ENCODE measurements around the gene FOXA3. TPM values are rescaled to one million over a fixed set of nuclear protein-coding genes. Genes with fewer than 3 reads are reported as not detected.
A peak's percentile ranks its signal among the peaks of the same experiment; 100 is the strongest.

The FOXA3 gene
- not detected for polyA plus RNA-seq

- Mint-ChIP-seq H3K9me3 (no peaks in the 10 kb centered on the region), H3K36me3 (no peaks in the 10 kb centered on the region)
- DNase-seq, result peak; percentile 61 to 63 (median 63)
Measured at GRCh38 chr19:45863840-45864628, at the start of gene FOXA3. TSS of gene FOXA3 (plus strand) at chr19:45864326. CDS start at chr19:45864457, 131 bp downstream.

GRCh38 chr19:45814851-45815480 lies 49.2 kb upstream of the FOXA3 start, which contains the start of gene RSPH6A:
TSS of gene RSPH6A (minus strand) at chr19:45815308. CDS start at chr19:45815176, 132 bp downstream.
- H3K4me1 Mint-ChIP-seq, result peaks cover 6 to 7% of the 10 kb centered on the region in 2 donors
- H3K36me3 Mint-ChIP-seq, result no peaks in the 10 kb centered on the region
- H3K9me3 Mint-ChIP-seq, result no peaks in the 10 kb centered on the region
- no peak within 1 kb of the TSS for H3K27ac Mint-ChIP-seq
- H3K4me3 Mint-ChIP-seq, result peak within 1 kb of the TSS; percentile 57 to 78 (median 66)
- no peak for DNase-seq
- peaks cover 4 to 15% (median 13%) of the 10 kb centered on the region in 3 donors for H3K27me3 Mint-ChIP-seq (ENCODE audit: low read depth in 3 of 3)

More at GRCh38 chr19:45863840-45864628, at the start of gene FOXA3:
- Mint-ChIP-seq H3K27ac (peak within 1 kb of the TSS; percentile 88 to 99 (median 95)), H3K4me1 (peaks cover 28 to 36% of the 10 kb centered on the region in 2 donors), H3K4me3 (peak within 1 kb of the TSS; percentile 92 to 97 (median 96)), H3K27me3 (ENCODE audit: low read depth in 3 of 3) (peaks cover 7 to 15% (median 9%) of the 10 kb centered on the region in 3 donors)

- Mint-ChIP-seq H3K36me3 (peaks cover 0 to 3% (median 0%) of the 10 kb centered on the region in 3 donors), H3K4me1 (peaks cover 6 to 7% of the 10 kb centered on the region in 2 donors), H3K9me3 (no peaks in the 10 kb centered on the region), H3K4me3 (peak overlapping the region; percentile 57 to 78 (median 66)), H3K27me3 (ENCODE audit: low read depth in 3 of 3) (peaks cover 4 to 13% (median 13%) of the 10 kb centered on the region in 3 donors), H3K27ac (no peak overlapping the region)
- DNase-seq, result no peak
Measured at GRCh38 chr19:45815481-45816216, 48.5 kb upstream of the FOXA3 start.

- DNase-seq, result no peak
- H3K4me3 Mint-ChIP-seq, result no peak overlapping the region
- H3K27ac Mint-ChIP-seq, result no peak overlapping the region
- no peaks in the 10 kb centered on the region for H3K9me3 Mint-ChIP-seq
- H3K4me1 Mint-ChIP-seq, result peaks cover 6 to 7% of the 10 kb centered on the region in 2 donors
- peaks cover 4 to 14% (median 13%) of the 10 kb centered on the region in 3 donors for H3K27me3 Mint-ChIP-seq (ENCODE audit: low read depth in 3 of 3)
- H3K36me3 Mint-ChIP-seq, result peaks cover 0 to 3% (median 0%) of the 10 kb centered on the region in 3 donors
Measured at GRCh38 chr19:45816236-45817009, 47.7 kb upstream of the FOXA3 start.

- peak; percentile 92 to 95 (median 94) for DNase-seq
- Mint-ChIP-seq H3K36me3 (peaks cover 0 to 3% (median 0%) of the 10 kb centered on the region in 3 donors), H3K27me3 (ENCODE audit: low read depth in 3 of 3) (peaks cover 4 to 13% (median 12%) of the 10 kb centered on the region in 3 donors), H3K9me3 (no peaks in the 10 kb centered on the region), H3K27ac (peak overlapping the region in 3 of 6 donors; percentile 45 to 87 (median 71)), H3K4me1 (peaks cover 6 to 7% of the 10 kb centered on the region in 2 donors), H3K4me3 (peak overlapping the region; percentile 33 to 58 (median 46))
Measured at GRCh38 chr19:45817010-45817724, 47.0 kb upstream of the FOXA3 start.

- H3K4me1 Mint-ChIP-seq, result peaks cover 6 to 7% of the 10 kb centered on the region in 2 donors
- H3K4me3 Mint-ChIP-seq, result no peak overlapping the region
- H3K36me3 Mint-ChIP-seq, result peaks cover 0 to 3% (median 0%) of the 10 kb centered on the region in 3 donors
- H3K27ac Mint-ChIP-seq, result no peak overlapping the region
- DNase-seq, result no peak
- H3K9me3 Mint-ChIP-seq, result no peaks in the 10 kb centered on the region
- H3K27me3 Mint-ChIP-seq (ENCODE audit: low read depth in 3 of 3), result peaks cover 4 to 13% (median 9%) of the 10 kb centered on the region in 3 donors
Measured at GRCh38 chr19:45817725-45818301, 46.3 kb upstream of the FOXA3 start.

GRCh38 chr19:45819769-45820168 lies 44.4 kb upstream of the FOXA3 start:
- Mint-ChIP-seq H3K27me3 (ENCODE audit: low read depth in 3 of 3) (peaks cover 4 to 8% (median 8%) of the 10 kb centered on the region in 3 donors), H3K36me3 (peaks cover 5 to 9% (median 6%) of the 10 kb centered on the region in 3 donors), H3K4me3 (no peak overlapping the region), H3K4me1 (peaks cover 6 to 7% of the 10 kb centered on the region in 2 donors), H3K9me3 (no peaks in the 10 kb centered on the region), H3K27ac (peak overlapping the region in 1 of 6 donors; percentile 34)
- DNase-seq, result no peak

GRCh38 chr19:45820413-45821102 lies 43.6 kb upstream of the FOXA3 start:
- Mint-ChIP-seq H3K4me1 (peaks cover 6% of the 10 kb centered on the region in 2 donors), H3K36me3 (peaks cover 5 to 9% (median 6%) of the 10 kb centered on the region in 3 donors), H3K27ac (peak overlapping the region in 1 of 6 donors; percentile 38), H3K27me3 (ENCODE audit: low read depth in 3 of 3) (peaks cover 4 to 8% (median 8%) of the 10 kb centered on the region in 3 donors), H3K4me3 (no peak overlapping the region), H3K9me3 (no peaks in the 10 kb centered on the region)
- DNase-seq, result no peak

GRCh38 chr19:45821103-45821521 lies 43.0 kb upstream of the FOXA3 start:
- H3K4me1 Mint-ChIP-seq, result peaks cover 4 to 6% of the 10 kb centered on the region in 2 donors
- no peaks in the 10 kb centered on the region for H3K9me3 Mint-ChIP-seq
- peaks cover 4 to 8% (median 8%) of the 10 kb centered on the region in 3 donors for H3K27me3 Mint-ChIP-seq (ENCODE audit: low read depth in 3 of 3)
- no peak for DNase-seq
- H3K27ac Mint-ChIP-seq, result no peak overlapping the region
- H3K36me3 Mint-ChIP-seq, result peaks cover 5 to 9% (median 6%) of the 10 kb centered on the region in 3 donors
- no peak overlapping the region for H3K4me3 Mint-ChIP-seq

GRCh38 chr19:45821570-45821969 lies 42.6 kb upstream of the FOXA3 start:
- no peak overlapping the region for H3K4me3 Mint-ChIP-seq
- H3K4me1 Mint-ChIP-seq, result peaks cover 4 to 6% of the 10 kb centered on the region in 2 donors
- peaks cover 4 to 8% (median 8%) of the 10 kb centered on the region in 3 donors for H3K27me3 Mint-ChIP-seq (ENCODE audit: low read depth in 3 of 3)
- no peak overlapping the region for H3K27ac Mint-ChIP-seq
- H3K36me3 Mint-ChIP-seq, result peaks cover 5 to 9% (median 6%) of the 10 kb centered on the region in 3 donors
- no peaks in the 10 kb centered on the region for H3K9me3 Mint-ChIP-seq
- no peak for DNase-seq

- H3K36me3 Mint-ChIP-seq, result peaks cover 5 to 9% (median 6%) of the 10 kb centered on the region in 3 donors
- H3K27me3 Mint-ChIP-seq (ENCODE audit: low read depth in 3 of 3), result peaks cover 0 to 2% (median 1%) of the 10 kb centered on the region in 3 donors
Measured at GRCh38 chr19:45822716-45823115, 41.4 kb upstream of the FOXA3 start.

More at GRCh38 chr19:45822716-45823115, 41.4 kb upstream of the FOXA3 start:
- Mint-ChIP-seq H3K4me3 (no peak overlapping the region), H3K4me1 (no peaks in the 10 kb centered on the region), H3K9me3 (no peaks in the 10 kb centered on the region), H3K27ac (no peak overlapping the region)
- no peak for DNase-seq

Data from immature natural killer cell (primary cell).